Upper lobe of left lung (tissue), 4 donors: ENCODE data around the gene LBR.

Experiments used
- CTCF ChIP-seq, 6 experiments: fragments of 450-650 bp in 4 of 6; fragments of 200-600 bp in 2 of 6; sonication (generic) in 2 of 6; IDR thresholded peaks; one replicate each; pipeline ENCODE4 v1.5.1; 2016 to 2019; ENCODE audit warnings: antibody characterized with exemption in 6 of 6
- EP300 ChIP-seq, 4 donors: sonication (generic); formaldehyde crosslinking; IDR thresholded peaks; one replicate each; pipeline ENCODE4 v1.5.1; 2017; ENCODE audit warnings: antibody characterized with exemption in 4 of 4, control low read depth in 2 of 4
- POLR2A ChIP-seq, 4 donors: fragments of 450-650 bp; IDR thresholded peaks; one replicate each; pipeline ENCODE4 v1.5.1; 2016 to 2017; ENCODE audit warnings: antibody characterized with exemption in 4 of 4, mild to moderate bottlenecking in 2 of 4
- POLR2AphosphoS5 ChIP-seq, 2 donors: sonication (generic); formaldehyde crosslinking; IDR thresholded peaks; one replicate each; pipeline ENCODE4 v1.5.1; 2017; ENCODE audit warnings: antibody characterized with exemption in 2 of 2

DNA sequence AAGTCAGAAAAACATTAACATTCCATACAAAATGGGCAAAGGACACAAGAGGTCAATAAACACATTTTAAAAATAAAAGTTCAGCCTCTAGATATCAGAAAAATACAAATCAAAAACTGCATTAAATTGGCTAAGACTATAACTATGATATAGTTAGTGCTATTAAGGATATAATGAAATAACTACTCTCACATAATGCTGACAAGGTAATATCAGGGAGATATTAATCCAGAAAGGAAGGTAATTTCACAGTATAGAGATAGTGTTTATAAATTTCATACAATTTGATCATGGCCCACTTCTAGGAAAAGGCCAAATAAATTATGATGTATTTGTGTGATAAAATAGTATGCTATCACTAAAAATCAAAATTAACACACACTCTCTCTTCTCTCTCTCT lies 61.8 kb downstream of the LBR start:
- TF ChIP-seq EP300 (IDR thresholded peaks at IDR 0.05) (no peak), POLR2A (IDR thresholded peaks at IDR 0.05) (no peak), CTCF (IDR thresholded peaks at IDR 0.05) (no peak), POLR2AphosphoS5 (IDR thresholded peaks at IDR 0.05) (no peak)
